ENCODE data around the gene C3orf20.
"Not testable (repeated sequence)": the region's sequence is repeated elsewhere in the genome, so short reads cannot be mapped to it uniquely, and the experiment has no call there.

C3orf20 gene

DNA sequence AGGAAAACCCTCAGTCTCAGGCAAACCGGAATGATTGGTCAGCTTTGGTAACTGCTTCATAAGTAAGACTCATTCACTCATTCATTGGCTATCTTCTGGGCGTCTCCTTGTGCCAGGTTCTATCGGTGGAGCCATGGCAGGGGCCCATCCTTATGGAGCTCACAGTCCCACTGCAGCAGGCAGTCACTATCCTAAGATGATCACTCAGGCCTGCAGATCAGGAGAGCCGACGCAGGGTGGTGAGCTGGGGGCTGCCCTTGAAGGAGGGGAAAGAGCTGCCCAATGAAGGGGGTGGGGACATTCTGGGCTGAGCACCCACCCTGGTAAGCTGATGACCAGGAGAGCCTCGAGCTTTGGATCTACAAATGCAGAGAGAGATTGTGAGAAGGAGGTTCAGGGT, 123.3 kb downstream of the C3orf20 start:
- no peak for DNase-seq (ENCODE audit: low read depth)

DNA sequence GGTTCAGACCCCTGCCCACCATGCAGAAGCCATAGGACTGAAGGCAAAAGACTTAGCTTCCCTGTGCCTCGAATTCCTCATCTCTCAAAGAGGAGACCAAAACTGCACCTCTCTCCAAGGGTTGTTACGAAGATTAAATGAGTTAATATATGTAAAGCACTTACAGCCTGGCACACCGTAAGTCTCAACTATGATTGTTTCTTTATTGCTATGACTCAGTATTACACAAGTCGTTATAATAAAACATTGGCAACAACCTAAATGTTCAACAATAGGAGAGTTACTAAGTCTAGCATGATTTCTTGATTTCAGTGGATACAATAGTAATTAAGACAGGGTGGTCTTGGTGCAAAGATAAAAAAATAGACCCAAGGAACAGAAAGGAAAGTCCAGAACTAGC, 124.2 kb downstream of the C3orf20 start:
- no peak for DNase-seq (ENCODE audit: low read depth)

DNA sequence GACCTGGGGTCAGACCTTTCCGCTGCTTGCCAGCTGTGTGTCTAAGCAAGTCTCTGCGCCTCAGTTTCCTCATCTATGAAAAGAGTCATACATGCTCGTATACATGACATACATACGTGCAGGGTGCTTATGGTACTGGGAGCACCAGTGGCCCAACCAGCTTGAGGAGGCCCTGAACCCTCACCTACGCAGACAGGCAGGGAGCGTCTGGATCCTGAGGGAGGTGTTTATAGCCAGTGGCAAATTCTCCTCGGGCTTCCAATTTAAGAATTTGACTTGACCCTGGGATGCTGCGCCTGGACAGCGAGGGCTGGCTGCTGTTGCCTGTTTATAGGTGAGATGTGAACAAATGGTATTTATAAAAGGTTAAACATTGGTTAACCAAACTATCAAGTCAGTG, 126.1 kb downstream of the C3orf20 start:
- no peak for DNase-seq (ENCODE audit: low read depth)

DNA sequence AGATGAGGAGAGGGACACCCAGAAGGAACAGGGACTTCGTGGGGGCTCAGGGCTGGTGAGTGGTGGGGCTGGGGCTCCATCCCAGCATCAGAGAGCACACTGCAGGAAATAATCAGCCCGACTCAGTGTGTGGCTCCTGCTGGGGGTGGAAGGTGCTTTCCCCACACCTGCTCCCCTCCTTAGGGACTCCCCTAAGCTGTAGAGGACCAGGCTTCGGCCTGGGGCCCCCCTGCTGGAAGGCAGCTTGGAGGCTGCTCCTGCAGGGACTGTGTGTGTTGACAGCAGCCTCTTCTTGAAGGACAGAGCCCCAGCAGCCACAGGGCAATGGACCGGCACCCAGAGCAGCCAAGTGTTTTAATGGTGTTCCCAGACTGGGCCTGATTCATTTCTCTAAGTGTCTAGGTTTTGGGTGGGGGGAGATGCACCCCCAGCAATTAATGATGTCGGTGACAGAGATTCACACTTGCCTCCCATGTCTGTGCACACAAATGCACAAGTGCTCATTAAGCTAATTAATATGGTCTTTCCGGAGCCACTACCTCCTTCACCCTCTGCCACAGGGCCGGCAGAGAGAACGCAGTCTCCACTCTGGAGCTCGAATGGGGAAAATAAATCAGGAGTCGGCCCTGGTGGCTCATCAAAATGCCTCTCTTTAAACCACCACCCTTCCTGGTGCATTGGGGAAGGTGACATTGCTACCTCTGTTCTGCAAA, 126.9 kb downstream of the C3orf20 start:
- DNase-seq (ENCODE audit: low read depth) = no peak

DNA sequence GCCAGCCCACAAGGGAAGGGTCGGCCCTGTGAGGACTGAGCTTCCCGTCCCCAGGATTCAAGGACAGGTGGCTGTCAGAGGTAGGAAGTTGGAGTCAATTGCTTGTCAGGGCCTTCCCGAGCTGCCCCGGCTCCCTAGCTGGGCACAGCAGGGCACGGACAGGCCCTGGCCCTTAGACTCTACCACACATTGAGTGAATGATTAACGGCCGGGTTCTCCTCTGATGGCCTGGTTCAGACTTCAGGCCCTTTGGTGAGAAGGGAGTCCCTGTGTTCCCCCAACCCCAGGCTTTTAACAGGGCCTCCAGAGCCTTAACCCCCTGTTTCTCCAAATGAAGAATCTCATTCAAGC, 127.4 kb downstream of the C3orf20 start:
- DNase-seq (ENCODE audit: low read depth) = no peak

DNA sequence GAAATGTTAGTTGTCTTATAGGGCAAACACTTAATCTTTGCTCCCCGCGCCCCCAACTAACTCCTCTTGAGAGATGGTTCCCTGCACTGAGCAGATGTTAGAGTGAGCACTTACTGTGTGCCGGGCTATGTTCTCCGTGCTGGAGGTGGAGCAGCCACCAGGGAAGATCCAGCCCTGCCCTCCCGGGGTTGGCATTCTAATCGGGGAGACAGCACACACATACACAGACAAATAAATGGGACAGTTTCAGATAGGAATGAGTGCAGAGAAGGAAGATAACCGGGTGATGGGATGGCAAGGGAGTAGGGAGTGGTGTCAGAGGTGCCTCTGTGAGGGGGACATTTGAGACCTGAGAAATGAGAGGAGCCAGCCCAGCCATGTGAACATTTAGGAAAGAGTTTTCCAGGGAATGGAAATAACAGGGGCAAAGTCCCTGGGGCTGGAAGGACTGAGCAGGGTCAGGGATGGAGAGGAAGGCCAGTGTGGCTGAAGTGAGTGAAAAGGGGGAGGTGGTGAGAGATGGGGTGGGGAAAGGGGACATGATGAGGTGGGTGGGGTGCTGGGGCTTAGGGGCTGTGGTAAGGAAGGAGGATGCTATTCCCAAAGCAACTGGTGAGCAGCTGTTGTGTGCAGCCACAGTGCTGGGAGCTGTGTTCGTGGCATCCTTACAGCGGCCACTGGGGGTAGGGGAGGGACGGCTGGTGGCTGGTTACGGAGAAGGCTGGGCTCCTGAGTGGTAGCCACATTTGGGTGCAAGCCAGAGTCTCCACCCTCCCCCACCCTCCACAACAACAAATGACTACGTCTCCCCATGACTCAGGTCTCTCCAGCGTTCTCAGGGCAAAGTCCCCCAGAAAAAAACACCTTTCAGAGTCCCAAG, 128.4 kb downstream of the C3orf20 start:
- no peak for DNase-seq (ENCODE audit: low read depth)

DNA sequence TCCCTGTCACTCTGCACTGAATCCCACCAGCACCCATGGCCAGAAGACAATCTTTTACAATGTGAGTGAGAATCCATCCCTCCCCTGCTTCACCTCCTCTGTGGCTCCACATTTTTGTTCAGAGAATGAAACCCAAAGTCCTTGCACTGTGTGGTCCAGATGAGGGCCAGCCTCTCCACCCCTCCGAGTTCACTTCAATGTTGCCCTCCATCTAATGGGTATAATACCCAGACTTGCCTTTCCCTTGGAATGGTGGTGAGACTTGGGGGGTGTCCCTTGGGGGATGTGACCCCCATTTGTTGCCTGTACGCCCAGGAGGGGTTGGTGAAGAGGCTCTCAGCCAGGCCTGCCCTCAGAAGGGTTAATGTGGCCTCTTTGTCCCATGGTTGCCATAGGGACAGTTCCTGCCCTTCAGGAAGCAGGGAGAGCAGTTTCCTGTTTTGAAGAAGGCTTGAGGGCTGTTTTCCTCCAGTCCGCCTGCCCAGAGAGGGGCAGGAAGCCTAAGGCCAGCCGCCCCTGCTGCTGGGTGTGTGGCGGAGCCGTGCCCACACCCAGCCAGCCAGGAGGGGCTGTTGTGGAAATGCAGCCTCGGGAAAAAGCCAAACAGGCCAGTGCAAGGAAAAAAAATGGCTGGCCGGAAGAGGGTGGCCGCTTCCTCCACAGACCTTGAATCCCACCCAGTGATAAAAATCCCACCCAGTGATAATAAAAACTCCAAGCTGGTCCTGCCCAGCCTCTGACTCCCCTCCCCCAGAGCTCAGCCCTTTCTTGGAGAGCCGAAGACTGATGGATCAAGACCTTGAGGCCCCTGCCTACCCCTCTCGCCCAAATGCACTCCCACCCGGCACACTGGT, 129.3 kb downstream of the C3orf20 start:
- DNase-seq (ENCODE audit: low read depth) = no peak

DNA sequence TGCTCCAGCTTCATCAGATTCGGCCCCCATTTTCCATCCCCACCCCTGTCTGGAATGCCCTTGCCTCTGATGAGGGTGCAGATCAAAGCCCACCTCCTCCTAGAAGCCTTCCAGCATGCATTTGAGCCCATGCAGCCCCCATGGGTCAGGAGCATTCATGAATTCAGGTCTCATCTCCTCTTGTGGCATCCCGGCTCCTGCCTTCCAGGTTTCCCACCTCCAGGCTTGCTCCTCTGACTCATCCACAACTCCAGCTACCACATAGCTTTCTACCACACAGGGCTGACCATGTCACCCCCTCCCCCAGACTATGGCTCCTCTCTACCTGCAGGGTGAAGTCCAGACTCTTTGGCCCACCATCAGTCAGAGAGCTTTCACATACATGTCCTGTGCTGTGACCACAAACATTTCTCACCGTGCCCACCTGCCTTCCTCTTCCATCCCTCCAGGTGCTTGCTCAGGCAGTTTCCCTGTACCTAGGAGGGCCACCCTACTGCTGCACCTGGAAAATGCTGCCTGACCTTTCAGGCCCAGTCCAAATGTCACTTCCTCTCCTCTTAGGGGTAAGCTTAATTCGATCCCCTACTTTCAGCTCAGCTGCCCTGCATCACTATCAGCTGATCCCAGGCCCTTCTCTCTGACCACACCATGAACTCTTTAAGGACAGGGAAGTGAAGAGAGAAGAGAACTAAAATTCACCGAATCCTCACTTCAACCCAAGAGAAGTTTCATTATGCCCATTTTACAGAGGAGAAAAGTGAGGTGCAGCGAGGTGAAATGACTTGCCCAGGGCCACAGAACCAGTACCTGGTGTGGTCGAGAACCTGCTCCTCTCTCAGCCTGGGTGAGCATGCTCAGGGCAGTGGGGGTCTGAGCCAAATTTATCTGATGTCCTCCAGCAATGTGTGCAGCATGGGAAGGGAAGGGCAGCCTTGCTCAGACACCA, 130.2 kb downstream of the C3orf20 start:
- no peak for DNase-seq (ENCODE audit: low read depth)

DNA sequence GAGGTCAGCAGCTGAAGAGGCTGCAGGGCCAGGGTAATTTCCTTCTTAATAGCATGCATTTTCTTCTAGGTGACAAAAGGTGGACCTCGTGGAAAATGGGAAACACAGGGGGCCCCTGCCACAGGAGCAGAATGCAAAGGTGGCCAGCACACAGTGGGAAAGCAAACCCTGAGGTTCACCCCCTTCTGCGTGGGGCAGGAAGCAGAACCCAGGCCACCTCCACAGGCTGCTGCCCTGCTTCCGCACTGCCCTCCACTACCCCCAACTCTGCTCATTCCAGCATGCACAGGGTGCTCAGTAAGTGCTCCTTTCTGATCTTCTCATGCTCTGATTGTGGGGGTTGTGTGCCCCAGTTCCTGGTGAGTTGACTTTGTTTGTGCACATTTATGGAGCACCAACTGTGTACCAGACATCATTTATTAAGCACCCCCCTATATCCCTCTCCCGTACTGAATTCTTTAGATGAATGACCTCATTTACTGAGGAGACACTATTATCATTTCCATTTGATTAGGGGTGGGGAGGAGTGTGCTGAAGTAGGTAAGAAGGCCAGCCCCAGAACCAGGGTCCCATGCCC, 131.1 kb downstream of the C3orf20 start:
- DNase-seq (ENCODE audit: low read depth) = no peak

DNA sequence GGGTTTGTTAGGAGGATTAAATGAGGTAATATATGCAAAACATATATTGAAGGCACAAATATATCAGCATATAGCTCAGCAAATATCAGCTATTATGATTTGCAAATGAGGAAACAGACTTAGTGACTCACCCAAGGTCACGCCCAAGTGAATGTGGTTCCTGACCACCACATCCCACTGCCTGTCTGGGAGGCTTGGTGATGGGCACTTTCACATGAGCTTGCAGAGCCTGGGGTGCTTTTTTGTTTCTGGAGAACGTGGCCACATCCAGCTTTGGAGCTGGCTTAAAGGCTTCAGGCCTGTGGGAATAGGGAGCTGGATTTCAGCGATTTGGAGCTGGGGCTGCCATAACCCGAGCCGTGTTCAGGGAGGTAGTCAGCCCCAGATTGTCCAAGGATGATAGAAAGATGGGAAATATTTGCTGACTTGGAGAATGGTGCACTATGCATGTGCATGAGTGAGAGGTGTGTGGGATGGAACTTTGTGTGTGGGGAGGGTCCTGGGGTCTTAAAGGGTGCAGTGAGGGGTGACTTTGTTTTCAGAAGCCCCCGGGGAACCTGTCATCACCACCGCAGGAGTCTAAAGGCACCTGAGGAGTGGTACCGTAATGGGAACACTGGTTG, 131.8 kb downstream of the C3orf20 start:
- no peak for DNase-seq (ENCODE audit: low read depth)

DNA sequence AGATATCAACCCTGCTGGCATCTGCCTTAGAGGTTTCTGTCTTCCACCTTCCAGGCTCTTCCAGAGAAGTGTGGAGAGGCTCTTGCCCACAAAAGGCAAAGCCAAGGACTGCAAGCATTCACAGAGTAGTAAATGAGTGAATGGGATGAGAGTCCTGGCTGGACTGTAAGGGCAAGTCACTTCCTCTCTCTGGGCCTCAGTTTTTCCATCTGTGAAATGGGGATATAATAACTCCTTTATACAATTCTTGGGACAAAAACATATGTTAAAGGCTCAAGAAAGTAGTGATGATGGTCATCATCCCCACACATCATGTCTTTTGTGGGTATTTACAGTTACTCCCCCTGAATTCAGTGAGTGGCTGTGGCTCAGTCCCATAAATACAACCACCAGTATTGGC, 133.1 kb downstream of the C3orf20 start:
- no peak for DNase-seq (ENCODE audit: low read depth)

DNA sequence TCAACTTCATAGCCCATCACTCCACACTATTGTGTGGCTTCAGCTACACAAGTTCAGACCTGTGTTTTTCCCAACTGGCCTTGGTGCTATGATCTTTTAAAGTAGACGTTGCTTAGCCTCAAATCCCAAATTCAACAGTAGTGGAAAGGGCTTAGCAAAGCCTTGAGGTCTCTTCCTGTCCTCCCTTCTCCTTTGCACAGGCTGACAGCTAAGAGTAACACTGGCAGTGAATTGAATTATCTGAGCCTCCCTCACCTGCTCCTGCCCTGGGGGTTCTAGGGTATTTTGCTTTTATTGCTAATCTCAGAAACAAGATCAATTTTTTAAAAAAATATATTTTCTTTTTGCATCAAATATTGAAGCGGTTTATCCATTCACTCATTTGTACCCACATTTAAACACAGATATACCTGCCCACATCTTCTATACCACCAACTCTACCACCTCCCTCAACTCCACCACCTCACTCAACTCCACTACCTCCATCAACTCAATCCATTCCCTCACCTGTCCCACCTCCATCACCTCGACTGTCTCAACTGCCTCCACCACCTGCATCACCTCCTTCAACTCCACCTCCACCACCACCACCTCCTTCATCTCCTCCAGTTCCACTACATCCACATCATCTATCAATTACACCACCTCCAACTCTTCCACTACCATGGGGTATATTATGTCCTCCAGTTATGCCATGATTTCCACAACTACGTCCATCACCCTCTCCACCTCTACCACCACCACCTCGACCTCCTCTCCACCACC, 133.7 kb downstream of the C3orf20 start:
- no peak for DNase-seq (ENCODE audit: low read depth)

DNA sequence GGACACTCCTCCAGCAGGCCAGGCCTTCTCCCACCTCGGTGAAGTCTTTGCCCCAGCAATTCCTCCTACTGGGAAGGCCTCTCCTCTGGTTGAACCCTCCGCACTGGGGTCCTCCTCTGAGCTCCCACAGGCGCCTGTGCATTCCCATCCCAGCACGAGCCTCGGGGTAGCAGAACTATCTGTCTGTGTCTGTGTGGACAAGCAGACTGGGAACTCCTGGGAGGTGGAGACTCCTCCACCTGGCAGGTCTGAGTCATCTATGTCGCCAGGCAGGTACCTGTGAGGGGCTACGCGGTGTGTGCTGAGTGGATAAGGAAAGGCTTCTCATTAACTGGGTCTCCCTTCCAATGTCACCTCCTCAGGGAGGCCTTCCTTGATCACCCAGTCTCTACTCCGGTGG, 134.7 kb downstream of the C3orf20 start:
- not testable (repeated sequence) for DNase-seq (ENCODE audit: low read depth)

DNA sequence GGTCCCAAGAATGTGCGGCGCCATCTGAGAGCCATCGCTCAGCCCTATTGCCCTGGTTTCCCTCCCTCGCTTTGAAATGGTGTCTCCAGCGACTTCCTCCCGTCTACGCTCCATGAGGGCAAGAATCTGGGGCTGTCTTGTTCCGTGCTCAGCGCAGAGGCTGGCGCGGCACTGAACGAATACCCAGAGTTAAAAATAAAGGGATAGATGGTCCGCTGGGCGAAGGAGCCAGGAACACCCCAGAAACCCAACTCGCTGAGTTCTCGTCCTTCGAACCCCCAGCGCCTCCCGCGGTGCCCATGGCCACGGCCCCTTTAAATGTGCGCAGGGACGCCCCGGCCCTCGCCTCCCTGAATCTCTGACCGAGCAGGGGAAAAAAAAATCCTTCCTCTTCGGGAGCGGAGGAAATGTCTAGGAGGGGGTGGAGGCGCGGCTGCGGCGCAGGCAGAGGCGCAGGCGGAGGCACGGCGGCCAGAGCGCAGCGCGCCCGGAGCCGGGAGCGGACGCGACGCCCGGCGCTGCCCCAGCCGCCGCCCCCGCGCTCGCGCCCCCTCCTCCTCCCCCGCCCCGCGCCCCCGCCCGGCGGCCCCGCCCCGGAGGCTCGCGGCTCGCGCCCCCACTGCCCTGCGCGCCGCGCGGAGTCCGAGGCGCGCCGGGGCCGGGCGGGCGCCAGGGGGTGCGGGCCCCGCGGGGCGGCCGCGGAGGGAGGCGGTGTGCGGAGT, 135.3 kb downstream of the C3orf20 start:
- DNase-seq (ENCODE audit: low read depth) = no peak

DNA sequence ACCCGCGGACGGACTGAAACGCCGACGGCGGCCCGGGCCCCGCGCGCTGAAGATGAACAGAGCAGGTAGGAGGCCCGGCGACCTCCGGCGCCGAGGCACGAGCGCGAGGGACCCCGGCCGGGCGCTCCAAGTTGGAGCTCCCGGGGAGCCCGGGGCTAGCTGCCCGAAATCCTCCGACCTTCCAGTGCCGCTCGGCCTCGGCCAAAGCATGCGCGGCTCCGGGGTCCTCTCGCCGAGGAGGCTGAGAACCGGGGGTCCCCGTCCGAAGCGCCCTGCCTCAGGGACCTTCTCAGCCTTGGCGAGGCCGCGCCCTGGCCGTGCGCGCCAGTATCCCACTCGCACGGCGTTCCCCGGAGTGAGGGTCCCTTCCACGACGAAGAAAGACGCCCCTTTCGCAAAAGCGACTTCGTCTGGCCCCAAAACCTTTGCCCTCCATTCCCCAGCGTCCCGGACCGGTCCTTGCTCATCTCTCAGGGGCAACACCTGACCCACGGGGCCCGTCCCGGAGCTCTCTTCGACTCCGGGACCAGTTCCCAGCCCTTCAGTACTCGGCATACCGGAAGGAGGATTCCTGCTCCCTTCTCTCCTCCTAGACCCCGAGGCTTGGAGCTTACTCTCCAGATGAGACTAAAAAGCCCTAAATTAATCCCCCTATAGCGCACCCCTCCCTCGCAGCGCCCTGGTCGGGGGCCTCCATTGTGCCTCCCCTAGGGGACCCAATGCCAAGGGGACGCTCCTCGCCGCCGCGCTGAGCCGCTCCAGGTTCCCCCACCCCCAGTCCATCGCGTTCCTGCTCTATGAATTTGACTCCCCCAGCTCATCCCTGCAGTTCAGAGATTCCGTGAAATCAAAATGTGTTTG, 136.1 kb downstream of the C3orf20 start:
- no peak for DNase-seq (ENCODE audit: low read depth)

DNA sequence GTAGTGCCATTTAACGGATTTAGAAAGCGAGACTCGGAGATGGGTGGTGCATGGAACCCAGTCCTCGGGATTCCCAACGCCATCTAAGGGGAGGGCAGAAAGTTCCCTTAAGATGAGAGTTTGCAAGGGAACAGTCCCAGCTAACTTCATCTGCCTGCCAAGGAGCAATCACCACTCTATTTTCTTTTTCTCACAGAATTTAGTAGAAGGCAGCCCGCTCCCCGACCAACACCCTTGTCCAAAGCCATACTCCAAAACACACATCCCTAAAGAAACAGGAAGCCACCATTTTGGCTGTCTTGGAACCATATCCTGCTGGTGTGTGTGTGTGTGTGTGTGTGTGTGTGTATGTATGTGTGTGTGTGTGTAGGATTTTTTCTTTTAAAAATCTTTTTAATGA, 136.7 kb downstream of the C3orf20 start:
- DNase-seq (ENCODE audit: low read depth) = no peak

DNA sequence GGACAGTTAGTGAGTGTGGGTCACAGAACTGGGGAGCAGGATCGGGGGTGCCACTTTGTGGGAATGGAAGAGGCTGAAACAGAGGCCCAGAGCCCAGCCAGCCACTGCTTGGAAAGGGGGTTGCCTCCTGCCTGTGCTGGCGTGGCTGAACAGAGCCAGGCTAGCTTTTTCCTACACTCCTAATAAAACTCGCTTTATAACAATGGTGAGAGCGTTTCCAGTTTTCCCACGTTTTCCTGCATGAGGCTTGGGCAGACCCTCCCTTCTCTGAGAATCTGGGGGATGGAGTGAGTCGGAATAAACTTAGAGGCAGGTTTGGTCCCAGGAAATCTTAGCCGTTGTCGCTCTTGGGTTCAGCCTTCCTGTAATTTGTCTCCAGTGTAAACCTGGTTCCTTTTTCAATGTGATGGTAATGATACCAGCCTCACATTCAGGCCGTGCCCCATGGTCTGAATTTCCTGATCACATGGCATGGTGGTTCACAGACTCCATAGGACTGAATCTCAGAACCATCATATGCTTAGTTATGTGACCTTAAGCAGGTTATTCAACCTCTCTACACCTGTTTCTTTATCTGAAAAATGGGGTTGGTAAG, 137.4 kb downstream of the C3orf20 start:
- DNase-seq (ENCODE audit: low read depth) = no peak

DNA sequence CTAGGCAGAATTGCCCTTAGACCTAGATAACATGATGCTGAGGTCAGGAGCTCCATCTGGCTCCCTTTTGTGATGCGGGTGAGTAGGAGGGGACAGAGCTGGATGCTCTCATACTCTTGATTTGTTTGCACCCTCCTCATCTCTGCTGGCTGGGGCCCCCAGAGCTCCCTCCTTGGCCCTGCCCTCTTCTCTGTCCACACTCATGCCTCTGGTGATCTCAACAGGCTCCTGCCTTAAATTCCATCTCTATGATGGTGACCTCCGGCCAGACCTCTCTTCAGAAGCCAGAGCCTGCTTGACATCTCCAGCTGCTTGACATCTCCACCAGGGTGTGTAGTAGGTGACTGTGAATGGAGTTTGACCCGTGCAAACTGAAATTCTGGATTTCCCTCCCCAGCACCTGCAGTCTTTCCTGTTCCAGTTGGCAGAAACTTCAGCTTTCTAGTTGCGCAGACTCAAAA, 139.5 kb downstream of the C3orf20 start:
- no peak for DNase-seq (ENCODE audit: low read depth)

Data from HS-27A (cell line).